ENCODE measurements around the gene RERE. TPM values are rescaled to one million over a fixed set of nuclear protein-coding genes. Genes with fewer than 3 reads are reported as not detected.
A peak's percentile ranks its signal among the peaks of the same experiment; 100 is the strongest.

RERE gene
- total RNA-seq, 1 experiment from 2014 or later: 14.9 TPM

DNA sequence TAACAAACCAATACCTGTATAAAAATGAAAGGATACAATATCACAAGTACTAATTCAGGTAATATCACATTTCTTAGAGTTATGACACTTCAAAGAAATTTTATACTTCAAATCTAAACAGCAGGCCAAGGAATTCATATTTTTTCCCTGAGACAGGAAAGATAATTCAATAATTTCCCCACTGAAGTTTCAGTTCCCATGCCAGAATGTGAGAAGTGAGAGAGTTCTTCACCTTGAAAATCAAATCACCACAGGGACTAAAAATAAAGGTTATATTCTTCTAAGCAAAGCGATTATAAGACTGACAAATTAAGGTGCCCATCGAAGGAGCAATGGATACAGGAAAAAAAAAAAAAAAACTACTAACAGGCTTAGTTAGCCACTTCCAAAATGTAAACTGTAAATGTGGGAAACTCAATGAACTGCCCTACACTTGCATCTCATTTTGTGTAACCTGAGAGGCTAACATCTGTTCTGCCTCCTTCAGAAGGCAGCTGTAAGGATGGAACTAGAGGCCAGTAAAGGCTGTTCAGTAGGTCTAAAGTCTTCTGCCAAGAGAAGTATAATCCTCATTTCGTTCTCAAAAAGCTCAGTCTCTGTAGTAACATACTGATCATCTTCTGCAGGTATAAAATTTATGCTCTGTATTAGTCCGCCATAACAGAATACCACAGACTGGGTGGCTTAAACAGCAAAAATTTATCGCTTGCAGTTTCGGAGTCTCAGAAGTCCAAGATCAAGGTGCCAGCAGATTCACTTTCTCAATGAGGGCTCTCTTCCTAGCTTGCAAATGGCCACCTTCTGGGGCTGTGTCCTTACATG is 127.8 kb downstream of the RERE start:
- DNase-seq (ENCODE audit: low read depth): no peak

DNA sequence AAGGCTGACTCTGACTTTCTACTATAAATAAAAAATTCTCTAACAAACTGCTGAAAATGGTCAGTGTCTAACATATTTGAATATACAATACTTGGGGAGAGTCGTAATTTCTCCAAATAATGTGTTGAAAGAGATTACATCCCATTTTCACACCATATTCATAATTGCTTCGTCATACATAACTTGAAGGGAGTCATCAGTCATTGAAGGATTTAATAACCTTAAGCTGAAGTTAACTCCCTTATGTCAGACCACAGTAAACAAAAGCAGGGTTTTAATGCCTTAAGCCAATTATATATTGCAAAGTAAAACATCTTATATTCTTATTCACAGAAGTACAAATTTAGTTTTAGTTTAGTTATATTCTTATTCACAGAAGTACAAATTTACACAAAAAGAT is 129.9 kb downstream of the RERE start:
- DNase-seq (ENCODE audit: low read depth): no peak

DNA sequence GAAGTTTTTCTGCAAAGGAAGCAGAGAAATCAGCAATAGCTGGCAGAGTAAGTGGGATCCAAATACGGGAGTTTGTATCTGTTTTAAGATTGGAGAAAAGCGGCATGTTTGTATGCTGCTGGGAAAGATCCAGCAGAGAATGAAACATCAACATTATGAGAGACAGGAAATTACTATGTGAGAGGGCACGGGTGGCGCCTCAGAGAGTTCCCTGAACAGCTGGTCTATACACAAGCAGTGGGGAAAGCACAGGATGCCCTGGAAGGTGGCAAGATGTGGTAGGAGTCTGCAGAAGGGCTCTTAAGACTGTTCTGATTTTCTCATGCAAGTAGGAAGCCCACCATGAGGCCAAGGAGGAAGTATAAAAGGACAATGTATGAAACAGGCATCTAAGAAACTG is 130.4 kb downstream of the RERE start:
- peak; percentile 41 for DNase-seq (ENCODE audit: low read depth)

DNA sequence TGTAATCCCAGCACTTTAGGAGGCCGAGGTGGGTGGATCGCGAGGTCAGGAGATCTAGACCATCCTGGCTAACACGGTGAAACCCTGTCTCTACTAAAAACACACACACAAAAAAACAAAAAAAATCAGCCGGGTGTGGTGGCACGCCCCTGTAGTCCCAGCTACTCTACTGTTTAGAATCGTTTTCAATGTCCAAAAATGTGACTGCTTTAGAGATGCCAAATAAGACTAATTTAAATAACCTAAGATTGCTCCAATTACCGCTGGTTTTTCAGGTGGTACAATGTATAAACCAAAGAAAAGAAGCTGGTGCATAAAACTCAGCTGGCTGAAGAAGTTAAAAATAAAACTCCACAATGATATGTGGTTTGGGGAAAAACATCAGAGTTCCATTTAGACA is 132.0 kb downstream of the RERE start:
- no peak for DNase-seq (ENCODE audit: low read depth)

DNA sequence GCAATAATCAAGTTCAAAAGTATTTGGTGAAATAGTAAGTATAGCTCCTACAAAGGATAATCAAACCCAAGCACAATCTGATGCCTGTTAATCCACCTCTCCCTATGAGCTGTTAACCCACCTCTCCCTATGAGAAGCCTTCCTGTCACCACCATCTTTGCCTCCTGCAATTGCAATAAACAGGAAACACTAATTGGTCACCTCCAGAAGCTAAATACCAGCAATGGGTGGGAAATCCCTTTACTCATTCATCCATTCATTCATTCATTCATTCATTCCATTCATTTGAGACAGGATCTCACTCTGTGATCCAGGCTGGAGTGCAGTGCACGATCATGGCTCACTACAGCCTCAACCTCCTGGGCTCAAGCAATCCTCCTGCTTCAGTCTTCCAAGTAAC is 132.8 kb downstream of the RERE start:
- DNase-seq (ENCODE audit: low read depth): no peak

DNA sequence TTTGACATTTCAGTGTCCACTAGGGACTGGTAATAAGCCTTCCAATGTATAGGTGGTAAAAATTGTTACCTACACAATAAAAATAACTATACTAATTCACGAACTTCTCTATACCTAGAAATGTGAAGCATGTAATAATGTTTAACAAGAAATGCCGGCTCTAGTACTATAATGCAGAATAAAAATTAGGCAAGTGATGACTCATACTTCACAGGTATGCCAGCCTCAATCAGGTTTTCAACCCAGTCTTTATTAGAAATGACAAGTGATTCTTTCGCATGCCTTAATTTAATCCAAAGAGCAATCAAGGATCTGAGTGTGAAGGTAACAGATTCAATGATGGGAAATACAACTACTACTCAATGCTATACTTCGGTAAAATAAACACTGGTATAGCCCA is 134.9 kb downstream of the RERE start:
- no peak for DNase-seq (ENCODE audit: low read depth)

DNA sequence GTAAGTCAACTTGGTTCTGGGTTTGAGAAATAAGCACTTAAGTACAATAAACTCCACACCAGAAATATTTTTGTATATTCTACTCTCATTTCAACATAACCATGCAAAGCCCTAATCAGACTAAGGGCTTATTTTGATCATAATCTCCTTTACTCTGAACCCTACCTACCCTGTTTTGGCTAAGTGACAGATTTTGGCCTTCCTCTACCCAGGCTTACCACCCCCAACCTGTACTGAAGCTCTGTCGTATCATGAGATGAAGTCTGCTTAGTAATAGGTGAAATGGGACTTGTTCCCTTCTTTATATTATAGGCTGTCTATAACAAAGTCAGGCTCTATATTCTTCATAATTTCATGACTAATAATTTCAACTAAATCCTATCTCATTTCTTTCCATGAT is 135.5 kb downstream of the RERE start:
- DNase-seq (ENCODE audit: low read depth): no peak

DNA sequence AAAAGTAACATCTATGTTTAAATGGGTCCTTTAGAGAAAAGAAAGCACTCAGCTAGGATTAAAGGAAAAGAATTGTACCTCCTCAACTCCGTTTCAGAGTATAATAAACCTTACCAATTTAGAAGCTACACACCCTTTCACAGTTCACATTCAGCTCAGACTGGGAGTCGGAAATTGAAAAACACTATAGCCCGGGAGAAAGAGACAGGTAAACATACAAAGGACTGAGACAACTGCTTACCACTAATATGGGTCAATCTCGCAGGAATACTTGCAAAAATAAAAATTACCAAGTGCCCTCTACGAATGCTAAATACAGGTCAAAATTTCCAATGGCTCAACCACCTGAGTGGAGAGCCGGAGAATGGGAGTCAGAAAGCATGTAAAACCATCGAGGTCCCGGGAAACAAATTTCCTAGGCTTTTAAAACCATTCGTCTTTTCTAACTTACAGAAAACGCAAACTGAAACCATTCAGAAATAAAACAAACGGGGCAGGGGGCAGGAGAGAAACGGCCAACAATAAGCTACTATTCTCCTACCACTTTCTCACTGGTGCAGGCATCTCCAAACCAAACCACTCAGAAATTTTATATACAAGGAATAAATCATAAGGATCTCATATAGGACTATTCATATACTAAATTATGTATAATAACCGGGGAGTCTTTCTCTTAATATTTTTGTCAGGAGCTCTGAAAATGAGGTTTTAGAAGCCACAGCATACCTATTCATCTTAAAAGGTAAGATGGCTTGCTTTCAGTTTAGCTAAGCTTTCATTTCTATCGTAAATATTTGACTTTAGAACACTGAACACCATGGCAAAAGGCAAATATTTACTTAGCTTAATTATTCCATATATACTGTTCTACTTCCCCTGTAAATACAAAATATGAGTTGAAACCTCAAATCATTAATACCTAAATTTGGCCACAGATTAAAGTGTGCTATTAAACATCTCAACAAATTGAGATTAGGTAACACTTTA is 136.5 kb downstream of the RERE start:
- DNase-seq (ENCODE audit: low read depth): no peak

DNA sequence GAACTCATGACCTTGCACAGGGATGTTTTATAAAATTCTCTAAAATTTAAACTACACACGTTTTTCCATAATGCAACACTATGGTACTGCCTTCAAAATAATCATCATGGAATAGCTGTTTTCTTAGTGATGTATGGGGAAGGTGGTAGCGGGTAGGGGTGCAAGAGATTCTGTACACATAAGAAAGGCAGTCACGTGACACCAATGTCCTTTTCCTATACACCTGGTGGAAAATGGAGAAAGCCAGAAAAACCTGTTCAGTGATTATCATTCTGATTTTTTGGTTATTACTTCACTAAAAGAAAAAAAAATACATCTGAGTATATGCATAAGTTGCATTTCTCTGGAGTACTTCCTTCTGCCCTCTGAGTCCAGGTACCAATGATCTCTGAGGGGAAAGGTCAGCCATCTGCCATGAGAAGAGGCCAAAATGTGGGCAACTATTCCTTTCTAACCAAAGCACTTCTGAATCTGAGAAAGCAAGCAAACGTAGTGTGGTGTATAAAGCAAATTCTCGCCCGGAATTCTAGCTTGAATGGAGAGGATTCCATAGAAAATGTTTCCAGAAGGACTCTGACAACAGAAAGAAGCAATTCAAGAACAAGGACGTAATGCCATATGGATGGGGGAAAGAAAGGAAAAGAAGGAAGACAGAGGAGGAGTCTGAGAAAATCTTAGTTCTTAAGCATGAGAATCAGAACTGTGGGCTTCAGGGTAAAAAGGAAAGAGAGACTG is 137.3 kb downstream of the RERE start:
- DNase-seq (ENCODE audit: low read depth): no peak

DNA sequence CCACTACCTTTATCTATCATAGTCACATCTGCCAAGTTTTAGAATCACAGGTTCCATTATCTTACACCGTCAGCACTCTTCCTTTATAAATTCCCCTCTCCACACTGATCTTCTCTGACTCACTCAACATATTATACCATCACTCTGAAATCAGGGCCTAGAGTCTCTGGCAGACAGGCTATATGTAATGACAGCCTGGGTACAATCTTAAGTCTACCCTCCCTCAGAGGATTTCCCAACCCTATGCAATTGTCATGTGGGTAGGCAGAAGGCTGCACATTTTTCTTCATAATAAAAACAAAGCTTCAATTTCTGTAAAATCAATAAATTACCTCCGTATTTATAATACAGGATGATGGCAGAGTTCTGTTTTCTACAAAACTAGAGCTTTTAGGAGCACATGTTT is 138.0 kb downstream of the RERE start:
- peak; percentile 20 for DNase-seq (ENCODE audit: low read depth)

DNA sequence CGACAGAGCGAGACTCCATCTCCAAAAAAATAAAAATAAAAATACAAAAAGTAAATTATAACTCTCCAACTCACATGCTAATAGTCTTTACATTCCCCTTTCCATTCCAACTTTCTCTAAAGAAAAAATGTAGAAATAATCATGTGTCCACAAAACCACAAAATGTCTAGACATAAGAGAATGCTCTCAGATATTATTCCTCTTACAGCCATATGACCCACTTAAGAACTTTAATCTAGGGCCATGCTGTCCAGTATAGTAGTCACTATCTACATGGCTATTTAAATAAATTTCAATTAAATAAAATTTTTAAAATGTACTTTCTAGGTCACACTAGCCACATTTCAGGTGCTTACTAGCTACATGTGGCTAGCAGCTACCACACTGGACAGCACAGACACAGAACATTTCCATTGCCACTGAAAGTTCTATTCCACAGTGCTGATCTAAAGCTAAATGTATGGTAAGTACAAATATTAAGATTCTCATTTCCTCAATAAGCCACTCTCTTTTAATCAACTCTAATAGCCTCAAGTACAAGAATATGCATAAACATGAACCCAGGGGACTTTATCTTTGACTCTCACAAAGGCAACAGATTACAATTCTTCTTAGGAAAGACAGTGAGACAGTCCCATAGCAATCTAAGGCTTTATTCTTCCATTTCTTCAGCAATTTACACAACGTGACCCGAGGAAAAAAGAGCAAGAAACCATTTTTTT is 138.6 kb downstream of the RERE start:
- DNase-seq (ENCODE audit: low read depth): no peak

DNA sequence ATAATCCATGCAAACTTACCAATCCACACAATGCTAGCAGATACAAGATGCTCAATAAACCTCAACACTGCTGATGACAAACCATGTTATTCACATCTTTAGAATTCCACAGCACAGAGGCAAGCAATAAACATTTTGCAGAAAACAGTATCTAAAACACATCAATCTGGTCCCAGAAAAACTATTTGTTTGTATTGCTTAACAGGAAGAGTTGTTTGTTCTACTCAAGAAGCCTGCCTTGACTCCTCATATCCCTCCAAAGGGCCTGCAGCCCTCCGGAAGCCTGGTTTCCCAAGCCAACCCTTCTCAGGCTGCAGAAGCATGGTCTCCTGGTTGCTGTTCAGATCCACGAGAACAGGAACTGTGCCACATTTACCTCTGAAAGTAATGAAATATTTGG is 139.7 kb downstream of the RERE start:
- DNase-seq (ENCODE audit: low read depth): no peak

DNA sequence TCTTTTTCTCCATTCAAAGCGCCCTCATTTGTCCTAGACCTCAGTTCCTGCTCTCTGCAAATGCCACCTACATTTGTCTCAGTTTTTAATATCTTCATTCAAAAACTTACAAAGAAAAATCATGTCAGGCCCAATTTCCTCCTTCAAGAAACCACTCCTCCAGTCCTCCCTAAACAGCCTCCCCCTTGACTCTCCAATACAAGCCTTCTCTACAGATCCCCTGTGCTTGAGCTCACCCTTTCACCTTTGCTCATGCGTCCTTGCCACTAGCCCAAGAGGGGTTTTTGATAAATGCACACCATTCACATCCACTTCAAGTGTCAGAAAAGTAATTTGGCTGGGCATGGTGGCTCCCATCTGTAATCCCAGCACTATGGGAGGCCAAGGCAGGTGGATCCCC is 140.6 kb downstream of the RERE start:
- no peak for DNase-seq (ENCODE audit: low read depth)

DNA sequence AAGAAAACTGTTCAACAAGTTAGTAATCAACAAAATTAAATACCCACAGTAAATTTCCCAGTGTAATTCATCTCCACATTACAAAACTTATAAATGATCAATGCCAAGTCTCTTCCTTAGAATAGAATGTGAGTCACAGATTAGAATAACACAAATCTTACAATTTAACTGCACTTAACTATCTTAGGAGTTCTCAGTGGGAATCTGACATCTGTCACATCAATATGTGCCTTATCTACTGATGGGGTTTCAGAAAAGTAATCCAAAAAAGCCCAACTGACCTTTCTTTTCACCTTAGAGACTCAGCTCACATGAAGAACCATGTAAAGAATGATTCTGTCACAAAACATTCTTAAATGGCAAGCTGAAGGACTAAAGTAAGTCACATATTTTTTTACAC is 141.4 kb downstream of the RERE start:
- no peak for DNase-seq (ENCODE audit: low read depth)

DNA sequence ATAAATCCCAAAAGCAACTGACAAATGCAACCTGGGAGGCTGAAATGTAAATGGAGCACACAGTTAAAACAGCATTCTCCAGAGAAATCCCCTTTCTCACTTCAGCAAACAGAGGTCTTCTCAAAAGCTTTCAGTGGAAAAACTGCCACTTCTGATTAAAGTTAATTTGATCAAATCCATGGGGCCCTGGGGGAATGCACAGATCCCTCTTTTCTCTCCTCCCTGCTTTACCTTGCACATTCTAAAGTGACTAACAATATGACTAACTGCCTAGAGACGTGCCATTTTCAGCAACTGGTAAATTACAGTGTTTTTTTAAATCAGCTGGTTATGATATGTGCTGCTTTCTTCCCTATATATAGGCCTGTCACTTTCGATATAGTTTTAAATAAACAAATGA is 142.5 kb downstream of the RERE start:
- DNase-seq (ENCODE audit: low read depth): peak; percentile 41

DNA sequence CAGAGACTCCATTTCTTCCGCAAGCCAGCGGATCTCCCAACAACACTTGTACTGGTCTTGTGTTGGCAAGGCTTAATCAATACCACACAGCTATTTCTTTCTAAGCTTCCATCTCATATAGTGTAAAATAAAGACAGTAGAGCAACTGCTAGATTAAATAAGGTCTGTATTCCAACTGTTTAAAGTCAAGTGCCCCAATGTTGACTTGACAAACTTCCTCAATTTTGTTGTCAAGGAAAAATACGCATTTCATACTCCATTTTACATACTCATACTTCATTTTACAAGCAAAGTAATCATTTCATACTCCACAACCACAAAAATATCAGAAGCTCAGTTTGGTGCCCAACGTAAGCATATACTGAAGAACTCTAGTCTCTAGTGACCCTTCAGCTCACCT is 143.0 kb downstream of the RERE start:
- no peak for DNase-seq (ENCODE audit: low read depth)

DNA sequence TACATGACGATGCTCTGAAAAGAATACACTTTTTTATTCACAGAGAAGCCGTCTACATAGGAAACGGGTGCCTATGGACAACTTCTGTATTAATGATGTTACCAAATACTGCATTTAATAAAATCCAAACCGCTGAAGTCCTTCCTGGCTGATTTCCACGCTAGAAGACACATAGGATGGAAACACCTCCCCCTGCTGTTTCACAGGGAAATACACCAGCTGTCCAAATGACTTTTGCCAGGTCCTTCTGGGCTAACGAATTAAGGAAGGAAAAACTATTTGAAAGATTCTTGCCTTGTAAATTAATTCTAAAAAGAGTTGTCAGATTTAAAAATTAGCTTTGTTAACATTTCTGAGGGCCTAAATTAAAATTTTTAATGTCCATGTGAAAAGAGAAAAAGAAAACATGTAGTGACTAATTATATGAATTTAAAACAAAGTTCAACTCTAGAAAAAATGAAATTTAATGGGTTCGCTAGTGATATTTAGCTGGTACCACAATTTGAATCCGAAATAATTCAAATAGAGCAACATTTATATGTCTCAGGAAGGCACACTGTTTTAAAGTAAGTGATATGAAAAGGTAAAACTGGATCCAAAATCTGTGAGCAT is 146.0 kb downstream of the RERE start:
- DNase-seq (ENCODE audit: low read depth): peak; percentile 65

DNA sequence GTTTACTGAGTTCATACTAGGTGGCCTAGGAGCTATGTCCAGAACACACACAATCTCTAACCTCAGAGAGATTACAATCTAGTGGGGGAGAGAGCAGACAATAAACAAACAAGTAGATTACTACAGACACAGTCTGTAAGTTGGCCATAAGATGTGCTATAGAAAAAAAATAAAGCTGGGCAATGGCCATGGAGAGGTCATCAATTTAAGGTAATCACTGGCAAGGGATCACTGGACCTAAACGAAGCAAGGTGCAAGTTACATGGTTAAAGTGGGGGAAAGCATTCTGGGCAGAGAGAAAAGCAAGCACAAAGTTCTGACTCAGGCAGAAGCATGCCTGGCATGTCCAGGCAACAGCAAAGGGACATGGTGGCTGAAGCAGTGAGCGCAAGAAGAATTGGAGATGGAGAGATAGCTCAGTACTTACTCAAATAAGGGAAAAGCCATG is 147.0 kb downstream of the RERE start:
- DNase-seq (ENCODE audit: low read depth): no peak

DNA sequence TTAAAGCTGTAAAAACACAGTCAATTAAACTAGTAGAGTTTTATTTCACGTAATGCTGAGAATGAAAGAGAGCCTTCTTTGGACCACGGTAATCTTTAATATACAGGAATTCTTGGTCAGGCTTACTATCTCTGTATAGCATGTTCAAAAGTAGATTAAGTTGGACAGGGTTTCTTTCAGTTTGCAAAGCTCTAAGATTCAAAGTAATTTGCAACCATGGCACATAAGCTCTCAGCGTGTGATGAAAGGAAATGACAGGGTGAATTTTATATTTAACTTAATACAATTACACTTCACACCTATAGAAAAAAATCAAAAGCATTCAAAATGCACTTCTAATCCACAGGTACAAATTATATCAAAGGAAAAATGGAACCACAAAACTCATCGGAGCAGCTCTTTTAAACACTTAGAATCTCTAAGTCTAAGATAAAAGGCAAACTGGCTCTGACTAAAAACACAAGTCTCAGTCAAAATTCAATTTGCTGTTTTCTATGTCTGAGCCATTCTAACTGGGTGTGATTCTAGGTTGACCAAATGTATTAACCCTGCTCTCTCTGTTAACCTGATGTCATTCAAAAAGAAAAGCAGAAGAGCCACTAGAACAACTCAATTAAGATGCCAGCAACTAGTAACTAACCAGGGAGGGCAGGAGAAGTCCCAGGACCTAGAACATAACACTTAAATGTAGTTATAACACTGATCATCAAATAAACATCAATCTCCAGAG is 147.7 kb downstream of the RERE start:
- no peak for DNase-seq (ENCODE audit: low read depth)

DNA sequence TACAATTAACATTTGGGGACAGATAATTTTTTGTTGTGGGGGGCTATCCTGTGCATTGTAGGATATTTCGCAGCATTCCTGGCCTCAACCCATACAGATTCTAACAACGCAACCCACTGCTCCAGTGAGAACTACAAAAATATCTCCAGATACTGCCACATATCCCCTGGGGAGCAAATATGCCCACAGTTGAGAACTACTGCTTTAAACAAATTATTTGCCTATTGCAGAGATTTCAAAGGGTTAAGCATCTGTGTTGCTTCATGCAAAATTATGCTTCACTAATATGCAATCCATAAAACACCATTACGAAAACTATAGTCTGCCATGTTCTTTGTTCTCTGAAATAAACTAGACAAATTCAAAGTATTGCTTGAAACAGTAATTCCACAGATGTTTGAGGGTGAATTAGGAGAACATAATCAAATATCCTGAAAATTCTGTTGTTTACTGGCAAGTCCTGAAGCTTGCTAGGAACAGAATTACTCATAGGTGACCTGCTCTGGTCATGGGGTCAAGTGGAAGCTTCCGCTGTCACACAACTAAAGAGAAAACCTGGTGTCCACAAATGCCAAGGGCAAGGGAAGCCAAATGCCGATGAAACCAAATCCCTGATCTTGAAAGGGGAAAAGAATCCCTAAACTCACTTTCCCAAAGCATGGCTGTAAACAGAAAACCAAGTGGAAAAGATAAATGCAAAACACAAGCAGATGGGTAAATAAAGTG is 149.4 kb downstream of the RERE start:
- peak; percentile 45 for DNase-seq (ENCODE audit: low read depth)
